Tibial nerve (tissue), 4 donors: ENCODE results near the gene C2. TPM values are rescaled to one million over a fixed set of nuclear protein-coding genes. Genes with fewer than 3 reads are reported as not detected.

Experiments
- DNase-seq, 2 donors: peaks; one replicate each; pipeline ENCODE4 v3.0.0-alpha.2; 2019; ENCODE audit warnings: low spot score in 2 of 2
- H3K27ac ChIP-seq, 4 donors: fragments of 200-600 bp; sonication (generic) in 3 of 4; one replicate each; pipeline ENCODE4 v1.5.1; 2017 to 2019; ENCODE audit warnings: mild to moderate bottlenecking in 1 of 4
- H3K27me3 ChIP-seq, 2 donors: fragments of 200-600 bp; sonication (generic) in 1 of 2; one replicate each; pipeline versions ENCODE4 v1.5.1 to v1.6.0; 2017 to 2019
- H3K36me3 ChIP-seq, 3 donors: fragments of 200-600 bp; sonication (generic); one replicate each; pipeline ENCODE4 v1.5.1; 2018 to 2019
- H3K4me1 ChIP-seq, 4 donors: fragments of 200-600 bp; sonication (generic) in 3 of 4; one replicate each; pipeline ENCODE4 v1.5.1; 2017 to 2019
- H3K4me3 ChIP-seq, 4 donors: fragments of 200-600 bp; sonication (generic) in 3 of 4; one replicate each; pipeline ENCODE4 v1.5.1; 2017 to 2019; ENCODE audit warnings: mild to moderate bottlenecking in 1 of 4, moderate library complexity in 1 of 4
- H3K9me3 ChIP-seq, 4 donors: fragments of 200-600 bp; sonication (generic) in 3 of 4; one replicate each; pipeline ENCODE4 v1.5.1; 2017 to 2019
- EP300 ChIP-seq, 2 donors: sonication (generic); formaldehyde crosslinking; IDR thresholded peaks; one replicate each; pipeline ENCODE4 v1.6.1; 2017; ENCODE audit warnings: antibody characterized with exemption in 2 of 2, mild to moderate bottlenecking in 1 of 2
- POLR2A ChIP-seq, 2 donors: fragments of 450-650 bp; IDR thresholded peaks; one replicate each; pipeline ENCODE4 v1.6.1; 2017; ENCODE audit warnings: antibody characterized with exemption in 2 of 2, mild to moderate bottlenecking in 2 of 2, moderate library complexity in 2 of 2
- WGBS, 2 donors: methylation state at CpG; one replicate each; pipeline ENCODE4 v1.1.5; 2018; 5-methylcytosine and 5-hydroxymethylcytosine counted together
- total RNA-seq, 4 donors: library from RNA; depleted of rRNA; stranded (reverse); fragments of >200 nt; gene quantifications; one replicate each; pipeline ENCODE4 v1.1.0, GENCODE V29; 2016
- TF ChIP-seq, protein P1 (sequence below), 5 experiments: fragments of 200-600 bp in 3 of 5; fragments of 450-650 bp in 2 of 5; sonication (generic) in 3 of 5; IDR thresholded peaks; one replicate each; pipeline ENCODE4 v1.5.1; 2016 to 2019; ENCODE audit warnings: antibody characterized with exemption in 5 of 5, mild to moderate bottlenecking in 3 of 5, moderate library complexity in 2 of 5

Gene C2
- total RNA-seq, 4 donors from 2014 or later = 4.6 to 17.4 (median 6.1) TPM

DNA sequence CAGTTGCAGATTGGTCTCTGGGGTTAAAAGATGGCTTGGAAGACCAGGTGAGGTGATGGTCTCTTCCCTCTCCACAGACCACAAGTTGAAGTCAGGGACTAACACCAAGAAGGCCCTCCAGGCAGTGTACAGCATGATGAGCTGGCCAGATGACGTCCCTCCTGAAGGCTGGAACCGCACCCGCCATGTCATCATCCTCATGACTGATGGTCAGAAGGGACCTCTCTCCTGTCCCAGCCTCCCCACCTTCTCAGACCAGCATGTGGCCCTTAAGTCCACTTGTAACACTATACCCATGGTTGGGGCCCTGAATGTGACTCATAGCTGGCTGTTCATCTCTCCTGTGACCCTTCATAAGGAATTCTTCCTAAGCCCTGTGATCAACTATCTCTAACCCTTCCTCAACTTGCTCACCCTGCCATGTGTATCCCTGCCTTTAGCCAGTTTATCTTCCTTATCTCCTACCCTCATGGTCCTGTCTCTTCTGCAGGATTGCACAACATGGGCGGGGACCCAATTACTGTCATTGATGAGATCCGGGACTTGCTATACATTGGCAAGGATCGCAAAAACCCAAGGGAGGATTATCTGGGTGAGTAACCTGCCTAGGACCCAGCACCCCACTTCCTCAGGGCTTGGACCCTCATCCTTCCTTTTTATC lies 21.4 kb downstream of the C2 start:
- WGBS, 2 donors = 88 to 93% methylated on average over 6 of the region's 6 CpGs
- no peaks in the 10 kb centered on the region for H3K9me3 ChIP-seq
- peak overlapping the region in 2 of 4 donors; percentile 23 to 41 for H3K27ac ChIP-seq
- no peak for DNase-seq
- H3K36me3 ChIP-seq = peaks cover 0 to 33% (median 7%) of the 10 kb centered on the region in 3 donors
- no peaks in the 10 kb centered on the region for H3K27me3 ChIP-seq
- H3K4me3 ChIP-seq = no peak overlapping the region
- H3K4me1 ChIP-seq = peaks cover 0 to 38% (median 12%) of the 10 kb centered on the region in 4 donors
- TF ChIP-seq POLR2A (IDR thresholded peaks at IDR 0.05) = no peak
- TF ChIP-seq EP300 (IDR thresholded peaks at IDR 0.05) = no peak
- TF ChIP-seq, protein P1, sequence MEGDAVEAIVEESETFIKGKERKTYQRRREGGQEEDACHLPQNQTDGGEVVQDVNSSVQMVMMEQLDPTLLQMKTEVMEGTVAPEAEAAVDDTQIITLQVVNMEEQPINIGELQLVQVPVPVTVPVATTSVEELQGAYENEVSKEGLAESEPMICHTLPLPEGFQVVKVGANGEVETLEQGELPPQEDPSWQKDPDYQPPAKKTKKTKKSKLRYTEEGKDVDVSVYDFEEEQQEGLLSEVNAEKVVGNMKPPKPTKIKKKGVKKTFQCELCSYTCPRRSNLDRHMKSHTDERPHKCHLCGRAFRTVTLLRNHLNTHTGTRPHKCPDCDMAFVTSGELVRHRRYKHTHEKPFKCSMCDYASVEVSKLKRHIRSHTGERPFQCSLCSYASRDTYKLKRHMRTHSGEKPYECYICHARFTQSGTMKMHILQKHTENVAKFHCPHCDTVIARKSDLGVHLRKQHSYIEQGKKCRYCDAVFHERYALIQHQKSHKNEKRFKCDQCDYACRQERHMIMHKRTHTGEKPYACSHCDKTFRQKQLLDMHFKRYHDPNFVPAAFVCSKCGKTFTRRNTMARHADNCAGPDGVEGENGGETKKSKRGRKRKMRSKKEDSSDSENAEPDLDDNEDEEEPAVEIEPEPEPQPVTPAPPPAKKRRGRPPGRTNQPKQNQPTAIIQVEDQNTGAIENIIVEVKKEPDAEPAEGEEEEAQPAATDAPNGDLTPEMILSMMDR (IDR thresholded peaks at IDR 0.05) = no peak

DNA sequence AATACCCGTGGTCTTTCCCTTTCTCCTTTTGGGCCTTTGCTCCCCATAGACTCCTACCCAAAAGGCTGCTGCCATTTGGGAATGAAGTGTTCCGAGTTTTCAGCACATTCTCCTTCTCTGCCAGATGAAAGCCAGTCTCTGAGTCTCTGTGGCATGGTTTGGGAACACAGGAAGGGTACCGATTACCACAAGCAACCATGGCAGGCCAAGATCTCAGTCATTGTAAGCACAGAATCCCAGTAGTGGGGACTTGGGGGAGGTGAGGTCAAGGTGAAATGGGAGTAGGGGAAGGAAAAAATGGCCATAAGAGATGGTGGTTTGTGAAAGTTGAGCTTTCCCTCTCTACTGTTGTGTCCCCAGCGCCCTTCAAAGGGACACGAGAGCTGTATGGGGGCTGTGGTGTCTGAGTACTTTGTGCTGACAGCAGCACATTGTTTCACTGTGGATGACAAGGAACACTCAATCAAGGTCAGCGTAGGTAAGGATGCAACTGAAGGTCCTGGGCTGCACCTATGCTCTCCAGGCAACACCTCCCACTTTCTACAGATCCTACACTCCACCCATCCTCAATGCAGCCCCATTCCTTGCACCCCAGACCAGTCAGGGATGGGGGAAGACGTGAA lies 22.5 kb downstream of the C2 start:
- no peak overlapping the region for H3K27ac ChIP-seq
- WGBS, 2 donors = 79 to 81% methylated on average over 7 of the region's 7 CpGs

GRCh38 chr6:31952140-31952805 lies 24.8 kb downstream of the C2 start:
- TF ChIP-seq, protein P1 (IDR thresholded peaks at IDR 0.05) = peak; percentile 55 to 71 (median 67)
- no peak for TF ChIP-seq POLR2A (IDR thresholded peaks at IDR 0.05)
- TF ChIP-seq EP300 (IDR thresholded peaks at IDR 0.05) = peak in 1 of 2 donors; percentile 16
- Histone ChIP-seq H3K4me3 (no peak overlapping the region), H3K4me1 (peaks cover 0 to 17% (median under 1%) of the 10 kb centered on the region in 4 donors), H3K36me3 (peaks cover 7 to 66% (median 21%) of the 10 kb centered on the region in 3 donors), H3K9me3 (no peaks in the 10 kb centered on the region), H3K27ac (peak overlapping the region in 2 of 4 donors; percentile 26 to 65), H3K27me3 (no peaks in the 10 kb centered on the region)
- DNase-seq = peak; percentile 37 to 58
- WGBS, 2 donors = 37 to 44% methylated on average over 5 of the region's 5 CpGs

More for the DNA sequence above, 22.5 kb downstream of the C2 start:
- Histone ChIP-seq H3K4me3 (no peak overlapping the region), H3K27me3 (no peaks in the 10 kb centered on the region), H3K36me3 (peaks cover 3 to 44% (median 17%) of the 10 kb centered on the region in 3 donors), H3K4me1 (peaks cover 0 to 33% (median 9%) of the 10 kb centered on the region in 4 donors), H3K9me3 (no peaks in the 10 kb centered on the region)
- DNase-seq = no peak
- no peak for TF ChIP-seq EP300 (IDR thresholded peaks at IDR 0.05)
- TF ChIP-seq, protein P1 (IDR thresholded peaks at IDR 0.05) = no peak
- TF ChIP-seq POLR2A (IDR thresholded peaks at IDR 0.05) = no peak

DNA sequence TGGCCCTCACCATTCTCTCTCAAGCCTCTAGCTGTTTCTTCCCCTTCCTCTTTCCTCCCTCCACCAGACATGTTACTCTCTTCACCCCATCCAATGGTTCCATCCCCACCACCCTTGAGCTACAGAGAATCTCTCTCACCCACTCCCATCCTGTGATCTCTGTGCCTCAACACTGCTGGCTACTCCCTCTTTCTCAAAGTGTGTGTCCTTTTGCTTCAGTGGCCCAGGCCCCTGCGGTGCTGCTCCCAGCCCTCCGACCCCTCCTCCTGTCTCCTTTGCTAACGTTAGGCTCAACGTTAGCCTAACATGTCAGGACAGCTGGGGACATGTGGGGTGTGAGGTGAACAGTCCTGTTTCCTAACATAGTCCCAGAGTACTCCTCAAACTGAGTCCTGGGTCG lies 25.4 kb downstream of the C2 start:
- no peaks in the 10 kb centered on the region for H3K9me3 ChIP-seq
- H3K27ac ChIP-seq = peak overlapping the region in 1 of 4 donors; percentile 65
- TF ChIP-seq, protein P1 (IDR thresholded peaks at IDR 0.05) = no peak
- no peak for TF ChIP-seq POLR2A (IDR thresholded peaks at IDR 0.05)
- no peak for TF ChIP-seq EP300 (IDR thresholded peaks at IDR 0.05)
- 75 to 79% methylated on average over 5 of the region's 5 CpGs for WGBS, 2 donors
- no peak overlapping the region for H3K4me3 ChIP-seq
- peaks cover 7 to 68% (median 21%) of the 10 kb centered on the region in 3 donors for H3K36me3 ChIP-seq
- H3K27me3 ChIP-seq = no peaks in the 10 kb centered on the region
- peaks cover 0 to 22% (median 6%) of the 10 kb centered on the region in 4 donors for H3K4me1 ChIP-seq
- no peak for DNase-seq
